ENCODE results near the gene HES3.

The HES3 gene

GRCh38 chr1:6244401-6245049, 546 bp downstream of the HES3 start:
- no peak for DNase-seq (ENCODE audit: low read depth)

GRCh38 chr1:6245086-6245868, 1.3 kb downstream of the HES3 start:
- no peak for DNase-seq (ENCODE audit: low read depth)
- peak overlapping the region; percentile 40 for H3K4me3 ChIP-seq (ENCODE audit: low read depth, low read length)

More at GRCh38 chr1:6244401-6245049, 546 bp downstream of the HES3 start:
- no peak overlapping the region for H3K4me3 ChIP-seq (ENCODE audit: low read depth, low read length)

GRCh38 chr1:6245869-6246496, 2.0 kb downstream of the HES3 start:
- peak overlapping the region; percentile 40 for H3K4me3 ChIP-seq (ENCODE audit: low read depth, low read length)
- DNase-seq (ENCODE audit: low read depth), result no peak

GRCh38 chr1:6246497-6247467, 2.8 kb downstream of the HES3 start:
- no peak overlapping the region for H3K4me3 ChIP-seq (ENCODE audit: low read depth, low read length)
- no peak for DNase-seq (ENCODE audit: low read depth)

- DNase-seq (ENCODE audit: low read depth), result no peak
- no peak overlapping the region for H3K4me3 ChIP-seq (ENCODE audit: low read depth, low read length)
Measured at GRCh38 chr1:6247651-6248050, 3.7 kb downstream of the HES3 start.

- H3K4me3 ChIP-seq (ENCODE audit: low read depth, low read length), result no peak overlapping the region
Measured at GRCh38 chr1:6248161-6248776, 4.3 kb downstream of the HES3 start.

GRCh38 chr1:6248932-6249738, 5.2 kb downstream of the HES3 start:
- DNase-seq (ENCODE audit: low read depth), result no peak
- peak overlapping the region; percentile 15 for H3K4me3 ChIP-seq (ENCODE audit: low read depth, low read length)

More at GRCh38 chr1:6248161-6248776, 4.3 kb downstream of the HES3 start:
- no peak for DNase-seq (ENCODE audit: low read depth)

- DNase-seq (ENCODE audit: low read depth), result no peak
- H3K4me3 ChIP-seq (ENCODE audit: low read depth, low read length), result peak overlapping the region; percentile 11
Measured at GRCh38 chr1:6249739-6250689, 6.0 kb downstream of the HES3 start.

GRCh38 chr1:6251233-6251632, 7.3 kb downstream of the HES3 start:
- no peak for DNase-seq (ENCODE audit: low read depth)
- no peak overlapping the region for H3K4me3 ChIP-seq (ENCODE audit: low read depth, low read length)

- no peak for DNase-seq (ENCODE audit: low read depth)
- no peak overlapping the region for H3K4me3 ChIP-seq (ENCODE audit: low read depth, low read length)
Measured at GRCh38 chr1:6251681-6252373, 7.8 kb downstream of the HES3 start.

- no peak overlapping the region for H3K4me3 ChIP-seq (ENCODE audit: low read depth, low read length)
- DNase-seq (ENCODE audit: low read depth), result no peak
Measured at GRCh38 chr1:6252374-6252710, 8.4 kb downstream of the HES3 start.

GRCh38 chr1:6253380-6253779, 9.4 kb downstream of the HES3 start:
- DNase-seq (ENCODE audit: low read depth), result no peak
- no peak overlapping the region for H3K4me3 ChIP-seq (ENCODE audit: low read depth, low read length)

GRCh38 chr1:6254691-6255090, 10.7 kb downstream of the HES3 start:
- H3K4me3 ChIP-seq (ENCODE audit: low read depth, low read length), result no peak overlapping the region
- DNase-seq (ENCODE audit: low read depth), result no peak

- DNase-seq (ENCODE audit: low read depth), result no peak
- H3K4me3 ChIP-seq (ENCODE audit: low read depth, low read length), result no peak overlapping the region
Measured at GRCh38 chr1:6256645-6257044, 12.7 kb downstream of the HES3 start.

- no peak overlapping the region for H3K4me3 ChIP-seq (ENCODE audit: low read depth, low read length)
- no peak for DNase-seq (ENCODE audit: low read depth)
Measured at GRCh38 chr1:6257541-6258069, 13.6 kb downstream of the HES3 start.

- H3K4me3 ChIP-seq (ENCODE audit: low read depth, low read length), result no peak overlapping the region
- DNase-seq (ENCODE audit: low read depth), result no peak
Measured at GRCh38 chr1:6258675-6259074, 14.7 kb downstream of the HES3 start.
